ENCODE data around the gene RAB3C.

DNA sequence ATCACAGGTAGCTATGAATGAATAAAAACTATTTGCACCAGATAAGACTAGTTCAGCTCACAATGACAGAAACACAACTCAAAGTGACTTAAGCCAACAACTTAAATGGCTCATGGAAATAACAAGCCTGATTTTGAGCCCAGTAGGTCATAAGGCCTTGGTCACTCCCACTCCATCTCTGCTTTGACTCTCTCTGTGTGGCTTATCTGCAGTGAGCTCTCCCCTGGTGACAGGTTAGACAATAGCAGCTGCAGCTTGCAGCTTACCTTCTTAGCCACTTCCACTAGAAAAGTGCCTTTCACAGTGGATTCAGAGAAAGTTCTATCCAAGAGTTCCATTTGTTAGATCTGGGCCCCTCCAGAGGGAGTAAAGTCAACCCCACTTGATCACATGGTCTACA lies 315.7 kb downstream of the RAB3C start:
- TF ChIP-seq, protein P1, sequence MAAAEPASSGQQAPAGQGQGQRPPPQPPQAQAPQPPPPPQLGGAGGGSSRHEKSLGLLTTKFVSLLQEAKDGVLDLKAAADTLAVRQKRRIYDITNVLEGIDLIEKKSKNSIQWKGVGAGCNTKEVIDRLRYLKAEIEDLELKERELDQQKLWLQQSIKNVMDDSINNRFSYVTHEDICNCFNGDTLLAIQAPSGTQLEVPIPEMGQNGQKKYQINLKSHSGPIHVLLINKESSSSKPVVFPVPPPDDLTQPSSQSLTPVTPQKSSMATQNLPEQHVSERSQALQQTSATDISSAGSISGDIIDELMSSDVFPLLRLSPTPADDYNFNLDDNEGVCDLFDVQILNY (CRISPR knock-in tag; IDR thresholded peaks at IDR 0.05): no peak
- TF ChIP-seq CTCF (IDR thresholded peaks at IDR 0.05) (no peak), FOXK1 (CRISPR knock-in tag; IDR thresholded peaks at IDR 0.05) (no peak), TEAD4 (CRISPR knock-in tag; IDR thresholded peaks at IDR 0.05) (no peak), ZBTB21 (CRISPR knock-in tag; IDR thresholded peaks at IDR 0.05; ENCODE audit: borderline replicate concordance) (no peak), FOXP4 (CRISPR knock-in tag; IDR thresholded peaks at IDR 0.05) (no peak)
- TF ChIP-seq, protein P2, sequence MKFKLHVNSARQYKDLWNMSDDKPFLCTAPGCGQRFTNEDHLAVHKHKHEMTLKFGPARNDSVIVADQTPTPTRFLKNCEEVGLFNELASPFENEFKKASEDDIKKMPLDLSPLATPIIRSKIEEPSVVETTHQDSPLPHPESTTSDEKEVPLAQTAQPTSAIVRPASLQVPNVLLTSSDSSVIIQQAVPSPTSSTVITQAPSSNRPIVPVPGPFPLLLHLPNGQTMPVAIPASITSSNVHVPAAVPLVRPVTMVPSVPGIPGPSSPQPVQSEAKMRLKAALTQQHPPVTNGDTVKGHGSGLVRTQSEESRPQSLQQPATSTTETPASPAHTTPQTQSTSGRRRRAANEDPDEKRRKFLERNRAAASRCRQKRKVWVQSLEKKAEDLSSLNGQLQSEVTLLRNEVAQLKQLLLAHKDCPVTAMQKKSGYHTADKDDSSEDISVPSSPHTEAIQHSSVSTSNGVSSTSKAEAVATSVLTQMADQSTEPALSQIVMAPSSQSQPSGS (CRISPR knock-in tag; IDR thresholded peaks at IDR 0.05; ENCODE audit: borderline replicate concordance, low read depth): no peak
- TF ChIP-seq, protein P3, sequence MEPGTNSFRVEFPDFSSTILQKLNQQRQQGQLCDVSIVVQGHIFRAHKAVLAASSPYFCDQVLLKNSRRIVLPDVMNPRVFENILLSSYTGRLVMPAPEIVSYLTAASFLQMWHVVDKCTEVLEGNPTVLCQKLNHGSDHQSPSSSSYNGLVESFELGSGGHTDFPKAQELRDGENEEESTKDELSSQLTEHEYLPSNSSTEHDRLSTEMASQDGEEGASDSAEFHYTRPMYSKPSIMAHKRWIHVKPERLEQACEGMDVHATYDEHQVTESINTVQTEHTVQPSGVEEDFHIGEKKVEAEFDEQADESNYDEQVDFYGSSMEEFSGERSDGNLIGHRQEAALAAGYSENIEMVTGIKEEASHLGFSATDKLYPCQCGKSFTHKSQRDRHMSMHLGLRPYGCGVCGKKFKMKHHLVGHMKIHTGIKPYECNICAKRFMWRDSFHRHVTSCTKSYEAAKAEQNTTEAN (CRISPR knock-in tag; IDR thresholded peaks at IDR 0.05): no peak
